HUES64 (cell line): ENCODE measurements around the gene ALPL.

Experiments
- H3K27ac ChIP-seq: 2 replicates; pipeline ENCODE4 v1.7.0; 2013; ENCODE audit warnings: low read depth, low read length, inconsistent platforms
- H3K27me3 ChIP-seq: 2 replicates; pipeline ENCODE4 v1.6.1; 2013; ENCODE audit warnings: mild to moderate bottlenecking, low read length; ENCODE audit not compliant: insufficient read depth
- H3K36me3 ChIP-seq: 2 replicates; pipeline ENCODE4 v1.6.1; 2013; ENCODE audit warnings: mild to moderate bottlenecking, low read length; ENCODE audit not compliant: insufficient read depth
- H3K4me1 ChIP-seq: 2 replicates; pipeline ENCODE4 v1.6.1; 2013; ENCODE audit warnings: mild to moderate bottlenecking, low read length, moderate library complexity; ENCODE audit not compliant: insufficient read depth
- H3K4me3 ChIP-seq: 2 replicates; pipeline ENCODE4 v1.5.1; 2013; ENCODE audit warnings: mild to moderate bottlenecking, low read length, moderate library complexity
- H3K9ac ChIP-seq: 2 replicates; pipeline ENCODE4 v1.6.1; 2013; ENCODE audit warnings: mild to moderate bottlenecking, low read depth, low read length
- H3K9me3 ChIP-seq: 2 replicates; pipeline ENCODE4 v1.6.1; 2013; ENCODE audit warnings: low read depth, low read length; ENCODE audit not compliant: insufficient read depth
- WGBS: fragments of 150-250, 120-280 bp; methylation state at CpG from one replicate; pipeline ENCODE4 v1.1.7; 2013; ENCODE audit warnings: missing lambda C conversion rate; 5-methylcytosine and 5-hydroxymethylcytosine counted together

Gene ALPL

DNA sequence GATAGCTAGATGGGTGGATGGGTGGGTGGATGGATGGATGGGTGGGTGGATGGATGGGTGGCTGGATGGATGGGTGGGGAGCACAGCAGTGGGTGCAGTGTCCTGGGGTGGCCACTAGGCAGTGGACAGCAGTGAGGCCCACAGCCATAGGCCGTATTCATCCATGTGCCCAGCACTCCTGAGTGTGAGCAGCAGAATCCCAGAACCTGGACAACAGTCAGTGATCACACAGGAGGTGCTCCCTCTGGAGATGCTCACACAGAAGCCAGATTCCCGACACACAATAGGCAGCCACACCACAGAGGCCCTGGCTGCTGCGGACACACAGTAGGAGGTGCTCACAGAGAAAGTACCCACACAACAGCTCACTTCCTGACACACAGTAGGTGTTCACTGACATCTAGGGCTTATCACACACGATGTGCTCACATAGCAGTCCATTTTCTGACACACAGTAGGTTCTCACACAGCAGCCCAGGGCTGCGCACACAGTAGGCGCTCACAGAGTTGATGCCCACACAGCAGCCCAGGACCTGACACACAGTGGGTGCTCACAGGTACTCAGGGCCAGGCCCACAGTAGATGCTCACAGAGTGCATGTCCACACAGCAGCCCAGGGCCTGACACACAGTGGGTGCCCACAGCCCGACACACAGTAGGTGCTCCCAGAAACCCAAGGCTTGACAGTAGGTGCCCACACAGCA lies 95.9 kb downstream of the ALPL start:
- Histone ChIP-seq H3K27ac (no peak overlapping the region), H3K9ac (no peak overlapping the region), H3K9me3 (no peaks in the 10 kb centered on the region), H3K4me3 (no peak overlapping the region), H3K36me3 (no peaks in the 10 kb centered on the region), H3K27me3 (no peaks in the 10 kb centered on the region), H3K4me1 (peaks cover 3% of the 10 kb centered on the region; the same call in 1 of the 2 replicates)
- 89% methylated on average over 7 of the region's 7 CpGs for WGBS

DNA sequence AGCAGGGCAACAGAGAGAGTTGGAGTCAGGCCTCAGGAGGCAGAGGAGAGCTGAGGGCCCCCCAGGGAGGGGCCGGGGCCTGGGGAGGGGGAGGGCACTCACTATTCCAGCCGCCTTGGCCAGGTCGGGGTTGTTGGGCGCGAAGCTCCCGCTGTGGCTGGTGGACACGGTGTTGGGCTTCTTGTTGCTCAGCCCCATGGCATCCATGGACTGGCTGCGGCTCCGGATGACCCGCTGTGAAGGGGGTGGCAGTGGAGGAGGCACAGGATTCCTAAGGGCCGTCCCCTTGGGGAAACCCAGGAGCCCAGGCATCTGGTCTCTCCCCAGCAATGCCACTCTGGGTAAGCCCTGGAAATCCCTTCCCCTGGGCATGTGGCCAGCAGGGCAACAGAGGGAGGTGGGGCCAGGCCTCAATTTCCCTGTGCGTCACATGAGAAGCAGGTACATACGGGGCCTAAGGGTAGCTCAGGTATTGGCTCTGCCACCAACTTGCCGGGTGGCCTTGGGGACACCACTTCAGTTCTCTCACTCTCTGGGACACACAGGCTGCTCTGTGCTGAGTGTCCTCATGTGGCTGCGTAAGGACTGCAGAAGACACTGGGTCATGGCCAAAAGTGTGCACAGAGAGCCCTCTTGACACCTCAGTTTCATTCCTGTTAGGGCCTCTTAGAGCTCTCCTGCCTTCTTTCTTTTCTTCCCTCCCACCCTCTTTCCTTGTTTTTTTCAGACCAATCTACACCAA lies 96.9 kb downstream of the ALPL start:
- Histone ChIP-seq H3K36me3 (no peaks in the 10 kb centered on the region), H3K27ac (no peak overlapping the region)

DNA sequence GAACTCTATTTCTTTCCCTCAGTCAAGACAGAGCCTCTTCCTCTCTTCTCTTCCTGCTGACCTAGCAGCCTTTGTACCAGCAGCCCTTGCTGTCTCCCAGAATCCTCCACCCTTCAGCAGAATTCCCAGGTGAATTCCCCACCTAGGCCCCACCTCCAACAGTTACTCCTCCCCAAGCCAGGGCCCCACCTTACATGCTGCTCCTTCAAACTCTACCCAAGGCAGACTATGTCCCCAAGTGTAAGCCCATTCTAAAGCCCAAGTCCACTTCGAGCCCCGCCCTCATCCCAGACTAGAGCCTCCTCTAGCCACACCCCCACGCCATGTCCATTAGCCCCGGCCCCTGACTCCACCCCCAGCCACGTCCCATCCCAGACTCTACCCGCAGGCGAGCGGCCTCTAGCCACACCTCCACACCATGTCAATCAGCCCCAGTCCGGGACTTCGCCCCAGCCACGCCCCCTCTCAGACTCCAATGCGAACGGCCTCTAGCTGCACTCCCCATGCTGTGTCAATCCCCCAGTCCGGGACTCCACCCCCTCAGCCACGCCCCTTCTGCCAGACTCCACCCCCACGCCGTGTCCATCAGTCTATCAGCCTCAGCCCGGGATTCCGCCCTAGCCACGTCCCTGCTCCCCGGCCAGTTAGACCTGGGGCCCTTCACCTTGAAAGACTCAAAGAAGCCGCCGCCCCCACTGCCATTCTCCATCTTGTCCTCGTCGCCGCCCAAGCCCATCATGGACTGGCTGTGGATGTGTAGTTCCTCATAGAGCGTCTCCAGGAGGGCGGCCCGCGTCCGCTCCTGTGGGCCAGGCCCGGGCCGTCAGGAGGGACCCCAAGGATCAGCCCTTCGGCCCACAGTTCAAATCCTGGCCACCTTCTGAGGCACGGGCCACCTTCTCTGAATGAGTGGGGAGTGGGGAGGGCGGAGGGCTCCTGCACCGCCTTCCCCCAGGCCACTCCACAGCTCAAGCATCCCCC lies 98.6 kb downstream of the ALPL start:
- Histone ChIP-seq H3K9me3 (no peaks in the 10 kb centered on the region), H3K27me3 (no peaks in the 10 kb centered on the region), H3K36me3 (no peaks in the 10 kb centered on the region), H3K9ac (no peak overlapping the region), H3K4me1 (peaks cover 3% of the 10 kb centered on the region; the same call in 1 of the 2 replicates), H3K27ac (no peak overlapping the region), H3K4me3 (peak overlapping the region; percentile 27; the same call in 1 of the 2 replicates)
- WGBS: 33% methylated on average over 37 of the region's 37 CpGs

More for the DNA sequence above, 96.9 kb downstream of the ALPL start:
- Histone ChIP-seq H3K9me3 (no peaks in the 10 kb centered on the region), H3K4me3 (no peak overlapping the region), H3K9ac (no peak overlapping the region), H3K27me3 (no peaks in the 10 kb centered on the region), H3K4me1 (peaks cover 3% of the 10 kb centered on the region; the same call in 1 of the 2 replicates)
- WGBS: 88% methylated on average over 14 of the region's 15 CpGs

GRCh38 chr1:21608798-21609197 lies 99.6 kb downstream of the ALPL start:
- Histone ChIP-seq H3K4me3 (no peak overlapping the region), H3K27me3 (no peaks in the 10 kb centered on the region), H3K9me3 (no peaks in the 10 kb centered on the region), H3K4me1 (peaks cover 3% of the 10 kb centered on the region; the same call in 1 of the 2 replicates), H3K27ac (no peak overlapping the region), H3K9ac (no peak overlapping the region), H3K36me3 (no peaks in the 10 kb centered on the region)
- WGBS: 86% methylated on average over 4 of the region's 4 CpGs

- no peaks in the 10 kb centered on the region for H3K27me3 ChIP-seq
- H3K4me3 ChIP-seq: no peak overlapping the region
- no peak overlapping the region for H3K27ac ChIP-seq
- WGBS: 94% methylated on average over 15 of the region's 16 CpGs
- peaks cover 3% of the 10 kb centered on the region; the same call in 1 of the 2 replicates for H3K4me1 ChIP-seq
- no peak overlapping the region for H3K9ac ChIP-seq
- no peaks in the 10 kb centered on the region for H3K9me3 ChIP-seq
- H3K36me3 ChIP-seq: no peaks in the 10 kb centered on the region
Measured at GRCh38 chr1:21610027-21610426, 100.8 kb downstream of the ALPL start.

DNA sequence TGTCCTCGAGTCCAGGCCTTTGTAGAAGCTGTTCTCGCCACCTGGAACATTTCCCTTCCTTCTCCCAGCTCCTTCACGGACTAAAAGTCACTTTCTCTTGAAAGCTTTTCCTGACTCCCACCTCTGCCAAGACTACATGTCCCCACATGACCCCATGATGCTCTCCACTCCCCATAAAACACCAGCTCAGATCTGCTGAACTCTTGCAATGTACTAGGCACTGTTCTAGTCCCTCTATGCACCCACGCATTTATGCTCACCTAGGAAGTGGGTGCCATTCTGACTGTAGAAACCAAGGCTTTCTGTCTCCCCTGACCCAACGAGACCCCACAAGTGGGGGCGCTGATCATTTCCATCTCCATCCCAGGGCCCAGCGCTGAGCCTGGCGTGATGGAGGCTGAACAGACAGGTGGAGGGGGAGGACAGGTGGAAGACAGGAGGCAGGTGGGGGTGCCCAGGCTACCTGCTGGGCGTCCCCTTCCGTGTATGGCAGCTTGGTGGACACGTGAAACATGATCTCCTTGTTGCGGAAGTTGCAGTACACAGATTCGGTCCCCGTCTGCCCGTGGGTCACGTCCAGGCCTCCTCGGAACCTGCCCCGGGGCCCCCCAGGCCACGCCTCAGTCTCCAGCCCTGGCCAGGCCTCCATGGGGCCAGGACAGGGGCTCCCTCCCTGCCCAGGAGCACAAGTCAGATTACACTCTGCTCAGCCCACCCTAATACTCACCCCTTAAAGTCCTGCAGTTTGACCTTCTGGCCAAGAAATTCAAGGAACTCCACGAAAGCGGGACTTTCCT lies 102.0 kb downstream of the ALPL start:
- no peak overlapping the region; the same call in 1 of the 2 replicates for H3K9ac ChIP-seq
- H3K36me3 ChIP-seq: no peaks in the 10 kb centered on the region
- H3K4me3 ChIP-seq: no peak overlapping the region
- no peaks in the 10 kb centered on the region for H3K9me3 ChIP-seq
- WGBS: 94% methylated on average over 21 of the region's 21 CpGs
- no peaks in the 10 kb centered on the region for H3K27me3 ChIP-seq
- peaks cover 3% of the 10 kb centered on the region; the same call in 1 of the 2 replicates for H3K4me1 ChIP-seq
- no peak overlapping the region for H3K27ac ChIP-seq

GRCh38 chr1:21612057-21612456 lies 102.8 kb downstream of the ALPL start:
- 94% methylated on average over 13 of the region's 13 CpGs for WGBS
- no peaks in the 10 kb centered on the region for H3K36me3 ChIP-seq

DNA sequence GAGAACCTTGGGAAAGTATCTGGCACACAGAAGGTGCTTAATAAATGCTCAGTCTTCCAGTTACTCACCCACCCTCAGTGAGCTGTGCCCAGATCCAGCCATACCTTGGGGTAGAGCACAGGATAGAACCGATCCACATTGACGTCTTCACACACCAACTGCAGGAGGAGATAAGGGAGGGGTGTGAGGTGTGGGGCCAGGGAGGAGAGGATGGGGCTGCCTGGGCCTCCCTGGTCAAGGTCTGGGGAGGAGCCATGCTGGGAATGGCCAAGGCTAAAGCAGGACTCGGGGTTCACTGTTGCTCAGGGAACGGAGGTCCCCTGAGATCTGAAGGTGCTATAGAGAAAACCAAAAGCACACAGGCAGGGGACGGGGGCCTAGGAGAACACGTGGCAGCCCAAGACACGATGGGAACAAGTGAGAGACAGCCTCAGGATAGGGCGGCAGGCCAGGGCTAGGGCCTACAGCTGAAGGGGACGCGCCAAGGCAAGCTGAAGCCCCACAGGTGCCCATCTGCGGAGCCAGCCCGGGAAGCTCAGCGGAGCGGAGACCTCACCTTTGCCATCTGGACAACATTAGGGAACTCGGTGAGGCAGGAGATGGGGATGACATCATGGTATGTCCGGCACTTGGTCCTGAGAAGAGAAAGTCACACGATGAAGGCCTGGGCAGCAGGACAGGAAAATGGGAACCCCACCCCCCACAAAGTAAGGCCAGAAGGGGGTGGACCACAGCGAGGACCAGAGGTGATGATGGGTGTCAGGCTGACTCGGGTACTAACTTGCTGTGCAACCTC lies 104.0 kb downstream of the ALPL start:
- H3K27me3 ChIP-seq: no peaks in the 10 kb centered on the region
- H3K27ac ChIP-seq: no peak overlapping the region
- no peak overlapping the region for H3K4me3 ChIP-seq
- H3K9me3 ChIP-seq: no peaks in the 10 kb centered on the region
- H3K4me1 ChIP-seq: peaks cover under 1% of the 10 kb centered on the region; the same call in 1 of the 2 replicates
- no peaks in the 10 kb centered on the region for H3K36me3 ChIP-seq
- no peak overlapping the region for H3K9ac ChIP-seq
- WGBS: 92% methylated on average over 19 of the region's 19 CpGs

More at GRCh38 chr1:21612057-21612456, 102.8 kb downstream of the ALPL start:
- Histone ChIP-seq H3K9me3 (no peaks in the 10 kb centered on the region), H3K27ac (no peak overlapping the region), H3K9ac (no peak overlapping the region), H3K27me3 (no peaks in the 10 kb centered on the region), H3K4me3 (no peak overlapping the region), H3K4me1 (peaks cover 3% of the 10 kb centered on the region; the same call in 1 of the 2 replicates)

GRCh38 chr1:21614419-21615115 lies 105.3 kb downstream of the ALPL start:
- Histone ChIP-seq H3K36me3 (no peaks in the 10 kb centered on the region), H3K4me3 (no peak overlapping the region), H3K9ac (no peak overlapping the region), H3K27ac (no peak overlapping the region), H3K9me3 (no peaks in the 10 kb centered on the region), H3K27me3 (peaks cover 7% of the 10 kb centered on the region), H3K4me1 (peaks cover 8% of the 10 kb centered on the region)
- WGBS: 95% methylated on average over 11 of the region's 11 CpGs
